Hepatocyte (in vitro differentiated cells): ENCODE results near the gene SYTL3. TPM values are rescaled to one million over a fixed set of nuclear protein-coding genes. Genes with fewer than 3 reads are reported as not detected.
"Not testable (repeated sequence)": the region's sequence is repeated elsewhere in the genome, so short reads cannot be mapped to it uniquely, and the experiment has no call there.

Source experiments
- DNase-seq: peaks from one replicate; pipeline ENCODE4 v3.0.0-alpha.2; 2016; ENCODE audit warnings: low spot score
- H2AFZ ChIP-seq: fragments of 200-600 bp; sonication (generic); 2 replicates; pipeline ENCODE4 v1.6.0; 2016; ENCODE audit warnings: antibody characterized with exemption, mild to moderate bottlenecking
- H3K27ac ChIP-seq: fragments of 200-600 bp; sonication (generic); 2 replicates; pipeline ENCODE4 v1.5.1; 2016; ENCODE audit warnings: mild to moderate bottlenecking
- H3K27me3 ChIP-seq: fragments of 200-600 bp; sonication (generic); 2 replicates; pipeline ENCODE4 v1.6.1; 2016
- H3K36me3 ChIP-seq: fragments of 200-600 bp; sonication (generic); replicated peaks from 2 replicates; pipeline ENCODE4 v1.5.1; 2016; ENCODE audit warnings: low read depth; ENCODE audit not compliant: insufficient read depth
- H3K4me1 ChIP-seq: fragments of 200-600 bp; sonication (generic); 2 replicates; pipeline ENCODE4 v1.5.1; 2016; ENCODE audit warnings: mild to moderate bottlenecking, moderate library complexity; ENCODE audit not compliant: insufficient read depth
- H3K4me2 ChIP-seq: fragments of 200-600 bp; sonication (generic); 2 replicates; pipeline ENCODE4 v1.6.0; 2016
- H3K4me3 ChIP-seq: fragments of 200-600 bp; sonication (generic); 2 replicates; pipeline ENCODE4 v1.5.1; 2016; ENCODE audit warnings: mild to moderate bottlenecking
- H3K79me2 ChIP-seq: fragments of 200-600 bp; sonication (generic); 2 replicates; pipeline ENCODE4 v1.6.0; 2017; ENCODE audit warnings: mild to moderate bottlenecking
- H3K9me2 ChIP-seq: fragments of 200-600 bp; sonication (generic); replicated peaks from 2 replicates; pipeline ENCODE4 v1.6.0; 2017; ENCODE audit warnings: mild to moderate bottlenecking; ENCODE audit not compliant: insufficient read depth
- H3K9me3 ChIP-seq: fragments of 200-600 bp; sonication (generic); 2 replicates; pipeline ENCODE4 v1.5.1; 2016; ENCODE audit warnings: low read depth, mild to moderate bottlenecking
- H4K20me1 ChIP-seq: fragments of 200-600 bp; sonication (generic); 2 replicates; pipeline ENCODE4 v1.6.0; 2016; ENCODE audit warnings: mild to moderate bottlenecking; ENCODE audit not compliant: insufficient read depth, poor library complexity, severe bottlenecking
- EZH2 ChIP-seq: fragments of 200-600 bp; sonication (generic); IDR thresholded peaks from 2 replicates; pipeline ENCODE4 v1.6.1; 2016; ENCODE audit warnings: antibody characterized with exemption, mild to moderate bottlenecking, borderline replicate concordance
- EZH2phosphoT487 ChIP-seq: fragments of 200-600 bp; sonication (generic); IDR thresholded peaks from one replicate; pipeline ENCODE4 v1.6.1; 2018; ENCODE audit warnings: antibody characterized with exemption, mild to moderate bottlenecking, low read depth, moderate library complexity; ENCODE audit not compliant: unreplicated experiment, severe bottlenecking
- WGBS: methylation state at CpG from one replicate; pipeline ENCODE4 v1.1.6; 2016; ENCODE audit warnings: low lambda C conversion rate; ENCODE audit errors: missing lambda C conversion rate; 5-methylcytosine and 5-hydroxymethylcytosine counted together
- polyA plus RNA-seq: library from polyadenylated mRNA; unstranded; fragments of >200 nt; fragmentation: Nextera tagmentation; extraction: Ambion mirVana; gene quantifications from 2 replicates; pipeline ENCODE4 v1.2.1, GENCODE V29; 2016
- total RNA-seq: library from RNA; depleted of rRNA; stranded (reverse); fragments of >200 nt; gene quantifications from 2 replicates; pipeline ENCODE4 v1.2.3, GENCODE V29; 2014
- TF ChIP-seq, protein P1 (sequence below): fragments of 200-600 bp; sonication (generic); IDR thresholded peaks from 2 replicates; pipeline ENCODE4 v1.5.1; 2016; ENCODE audit warnings: antibody characterized with exemption, mild to moderate bottlenecking; ENCODE audit not compliant: poor library complexity

The SYTL3 gene
- total and polyA plus RNA-seq, 2 experiments from 2014 or later: 1.4 to 1.5 TPM

DNA sequence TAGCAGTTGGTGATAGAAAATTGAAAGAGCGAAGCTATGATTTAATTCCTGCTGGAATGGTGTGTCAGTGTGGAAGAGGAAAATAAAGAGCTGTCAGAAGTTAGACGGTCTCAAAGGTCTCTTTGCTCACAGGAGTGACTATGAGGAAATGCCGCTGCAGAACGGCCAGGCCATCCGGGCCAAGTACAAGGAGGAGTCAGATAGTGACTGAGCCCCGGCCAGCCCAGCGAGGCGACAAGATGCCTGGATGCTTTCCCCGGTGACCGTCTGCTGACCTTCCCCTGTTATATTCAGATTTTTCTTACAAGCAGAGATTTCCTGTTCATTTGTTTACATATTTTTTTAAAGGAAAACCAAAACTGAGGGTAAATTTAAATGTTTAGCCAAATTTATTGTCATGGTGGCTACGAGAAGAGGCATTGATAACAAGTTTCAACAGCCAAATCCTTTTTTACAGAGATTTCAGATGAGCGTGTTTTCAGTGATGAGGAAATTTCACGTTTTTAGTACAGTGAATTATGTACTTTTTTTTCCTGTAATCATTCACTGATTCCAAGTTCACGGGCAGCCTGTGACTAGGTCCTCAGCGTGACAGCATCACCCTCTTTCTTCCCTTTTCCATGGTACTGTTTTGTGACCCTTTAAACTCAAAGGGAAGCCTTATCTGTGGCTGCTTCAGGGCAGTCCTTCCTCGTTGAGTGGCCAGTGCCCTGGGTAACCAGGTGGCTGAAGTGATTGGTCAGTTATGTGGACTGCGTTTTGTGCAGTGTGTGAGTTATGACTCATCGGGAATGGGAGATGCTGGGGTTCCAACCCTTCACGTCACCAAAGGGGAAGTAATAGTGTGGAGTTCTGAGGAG lies 17.9 kb upstream of the SYTL3 start:
- 53% methylated on average over 19 of the region's 19 CpGs for WGBS
- TF ChIP-seq EZH2phosphoT487 (no peak), EZH2 (no peak)
- TF ChIP-seq, protein P1, sequence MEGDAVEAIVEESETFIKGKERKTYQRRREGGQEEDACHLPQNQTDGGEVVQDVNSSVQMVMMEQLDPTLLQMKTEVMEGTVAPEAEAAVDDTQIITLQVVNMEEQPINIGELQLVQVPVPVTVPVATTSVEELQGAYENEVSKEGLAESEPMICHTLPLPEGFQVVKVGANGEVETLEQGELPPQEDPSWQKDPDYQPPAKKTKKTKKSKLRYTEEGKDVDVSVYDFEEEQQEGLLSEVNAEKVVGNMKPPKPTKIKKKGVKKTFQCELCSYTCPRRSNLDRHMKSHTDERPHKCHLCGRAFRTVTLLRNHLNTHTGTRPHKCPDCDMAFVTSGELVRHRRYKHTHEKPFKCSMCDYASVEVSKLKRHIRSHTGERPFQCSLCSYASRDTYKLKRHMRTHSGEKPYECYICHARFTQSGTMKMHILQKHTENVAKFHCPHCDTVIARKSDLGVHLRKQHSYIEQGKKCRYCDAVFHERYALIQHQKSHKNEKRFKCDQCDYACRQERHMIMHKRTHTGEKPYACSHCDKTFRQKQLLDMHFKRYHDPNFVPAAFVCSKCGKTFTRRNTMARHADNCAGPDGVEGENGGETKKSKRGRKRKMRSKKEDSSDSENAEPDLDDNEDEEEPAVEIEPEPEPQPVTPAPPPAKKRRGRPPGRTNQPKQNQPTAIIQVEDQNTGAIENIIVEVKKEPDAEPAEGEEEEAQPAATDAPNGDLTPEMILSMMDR: no peak

DNA sequence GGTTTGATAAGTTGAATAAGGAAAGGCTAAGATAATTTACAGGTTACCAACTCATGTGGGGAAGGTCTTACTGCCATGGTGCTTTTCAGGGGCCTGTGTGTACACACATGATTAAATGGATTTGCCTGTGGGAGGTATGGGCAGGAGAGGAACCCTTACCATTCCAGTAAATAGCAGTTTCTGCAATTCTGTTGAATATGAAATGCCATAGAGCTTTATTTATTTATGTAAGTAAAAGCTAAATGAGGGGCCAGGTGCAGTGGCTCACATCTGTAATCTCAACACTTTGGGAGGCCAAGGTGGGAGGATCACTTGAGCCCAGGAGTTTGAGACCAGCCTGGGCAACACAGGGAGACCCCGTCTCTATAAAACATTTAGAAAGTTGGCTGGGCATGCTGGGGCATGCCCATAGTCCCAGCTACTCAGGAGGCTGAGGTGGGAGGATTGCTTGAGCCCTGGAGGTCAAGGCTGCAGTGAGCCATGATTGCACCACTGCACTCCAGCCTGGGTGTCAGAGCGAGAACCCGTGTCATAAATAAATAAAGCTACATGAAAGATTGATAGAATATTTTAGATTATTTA lies 17.2 kb upstream of the SYTL3 start:
- 100% methylated on average over 3 of the region's 3 CpGs for WGBS
- DNase-seq, H3K36me3 ChIP-seq, H3K9me2 ChIP-seq, H3K4me2 ChIP-seq, H3K4me3 ChIP-seq, H3K9me3 ChIP-seq, H3K27me3 ChIP-seq, H4K20me1 ChIP-seq, H2AFZ ChIP-seq, H3K79me2 ChIP-seq: not testable (repeated sequence)
- H3K27ac ChIP-seq: peak overlapping the region; percentile 76
- peaks cover 11% of the 10 kb centered on the region for H3K4me1 ChIP-seq

More for the DNA sequence above, 17.9 kb upstream of the SYTL3 start:
- Histone ChIP-seq H4K20me1 (no peaks in the 10 kb centered on the region), H3K79me2 (no peaks in the 10 kb centered on the region), H3K4me3 (no peak overlapping the region), H3K36me3 (no peaks in the 10 kb centered on the region), H3K27ac (peak overlapping the region; percentile 76), H3K27me3 (no peaks in the 10 kb centered on the region), H3K9me3 (no peaks in the 10 kb centered on the region), H3K4me1 (peaks cover 11% of the 10 kb centered on the region), H2AFZ (no peak overlapping the region), H3K4me2 (peak overlapping the region; percentile 41), H3K9me2 (no peaks in the 10 kb centered on the region)
- DNase-seq: peak; percentile 68

DNA sequence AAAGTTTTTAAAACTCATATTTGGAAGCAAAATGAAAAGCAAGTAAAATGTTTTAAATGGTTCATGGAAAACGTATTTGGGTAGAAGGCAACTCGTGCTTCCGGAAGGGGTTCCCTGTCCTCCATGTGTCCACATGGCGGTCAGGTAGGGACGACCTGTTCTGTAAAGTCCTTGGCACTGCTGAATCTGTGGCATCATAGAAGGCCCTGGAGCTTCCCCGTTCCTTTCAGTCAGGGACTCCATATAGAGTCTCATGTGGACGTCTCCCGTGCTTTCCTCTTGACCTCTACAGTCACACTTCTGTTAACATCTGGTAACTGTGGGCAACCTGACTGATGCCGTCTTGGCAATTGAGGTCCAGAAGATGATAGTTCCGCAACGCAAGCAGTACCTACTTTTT lies 16.7 kb upstream of the SYTL3 start:
- Histone ChIP-seq H3K36me3 (no peaks in the 10 kb centered on the region), H3K4me1 (peaks cover 11% of the 10 kb centered on the region), H3K27me3 (no peaks in the 10 kb centered on the region), H2AFZ (no peak overlapping the region), H3K4me3 (no peak overlapping the region), H3K9me2 (no peaks in the 10 kb centered on the region), H3K4me2 (no peak overlapping the region), H3K9me3 (no peaks in the 10 kb centered on the region), H3K27ac (no peak overlapping the region), H3K79me2 (no peaks in the 10 kb centered on the region), H4K20me1 (no peaks in the 10 kb centered on the region)
- WGBS: 97% methylated on average over 11 of the region's 11 CpGs
- TF ChIP-seq EZH2phosphoT487 (no peak), EZH2 (no peak)
- TF ChIP-seq, protein P1: no peak
- no peak for DNase-seq

DNA sequence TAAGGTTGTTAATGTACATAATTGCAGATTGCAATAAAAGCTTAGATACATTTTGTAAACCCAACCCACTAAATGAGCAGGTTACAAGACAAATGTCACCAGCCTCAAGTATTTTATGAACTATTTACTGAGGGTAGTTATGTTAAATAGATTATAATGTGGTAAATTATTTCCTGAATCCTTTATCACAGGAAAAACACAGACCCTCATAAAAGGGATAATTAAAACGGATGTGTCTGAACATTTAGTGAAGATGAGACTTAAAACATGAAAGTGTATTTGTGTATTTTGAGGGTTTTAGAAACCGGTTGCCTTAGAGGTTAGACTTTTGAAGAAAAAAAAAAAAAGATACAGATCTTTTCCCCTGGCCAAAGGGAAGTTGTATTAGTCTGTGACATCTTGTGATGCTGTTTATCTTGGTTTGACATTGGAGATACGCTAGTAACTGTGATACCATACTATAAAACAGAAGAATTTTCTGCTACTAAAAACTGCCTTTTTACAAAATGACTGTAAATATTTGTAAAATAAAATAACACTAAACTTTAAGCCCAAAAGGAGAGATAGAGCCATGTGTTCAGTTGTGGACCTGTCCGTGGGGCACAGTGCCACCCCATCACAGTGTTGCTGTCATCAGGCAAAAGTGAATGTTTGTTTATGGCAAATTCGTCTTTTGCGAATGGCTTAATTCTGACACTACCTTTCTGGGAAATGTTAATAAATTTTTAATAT lies 15.0 kb upstream of the SYTL3 start:
- Histone ChIP-seq H2AFZ (no peak overlapping the region), H4K20me1 (no peaks in the 10 kb centered on the region), H3K9me2 (no peaks in the 10 kb centered on the region), H3K79me2 (peaks cover 14% of the 10 kb centered on the region), H3K27ac (no peak overlapping the region), H3K4me1 (peaks cover 11% of the 10 kb centered on the region), H3K36me3 (no peaks in the 10 kb centered on the region), H3K27me3 (no peaks in the 10 kb centered on the region), H3K4me2 (no peak overlapping the region), H3K9me3 (no peaks in the 10 kb centered on the region), H3K4me3 (no peak overlapping the region)
- no peak for DNase-seq
- 64% methylated on average over 6 of the region's 6 CpGs for WGBS
- TF ChIP-seq EZH2: no peak
- TF ChIP-seq, protein P1: no peak
- TF ChIP-seq EZH2phosphoT487: no peak
